ENCODE measurements around the gene METTL25B. TPM values are rescaled to one million over a fixed set of nuclear protein-coding genes. Genes with fewer than 3 reads are reported as not detected.

Gene METTL25B
- total and polyA plus RNA-seq, 10 of the 15 experiments (the other 5 are each of a cell fraction or from before 2014, with no cell fraction given), result 5.9 to 25.2 (median 13.5) TPM

DNA sequence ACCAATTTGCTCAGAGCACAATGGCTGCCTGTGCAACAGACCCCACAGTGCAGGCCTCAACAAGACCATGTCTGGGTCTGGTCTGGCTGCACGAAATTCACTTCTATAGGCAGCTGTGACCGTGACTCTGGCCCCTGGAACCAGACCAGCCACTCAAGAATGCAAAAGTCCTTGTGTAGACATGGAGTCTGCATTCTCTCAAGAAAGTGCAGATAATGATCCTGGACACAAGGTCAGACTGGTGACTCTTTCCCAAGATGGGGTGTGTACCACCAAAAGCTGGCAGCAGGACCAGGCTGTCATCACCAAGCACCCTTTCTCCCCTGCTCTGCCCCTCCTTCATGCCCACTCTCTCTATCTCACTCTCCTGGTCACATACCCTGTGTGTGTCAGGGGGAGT lies 7.1 kb upstream of the METTL25B start (continued):
- TF ChIP-seq, protein P1, sequence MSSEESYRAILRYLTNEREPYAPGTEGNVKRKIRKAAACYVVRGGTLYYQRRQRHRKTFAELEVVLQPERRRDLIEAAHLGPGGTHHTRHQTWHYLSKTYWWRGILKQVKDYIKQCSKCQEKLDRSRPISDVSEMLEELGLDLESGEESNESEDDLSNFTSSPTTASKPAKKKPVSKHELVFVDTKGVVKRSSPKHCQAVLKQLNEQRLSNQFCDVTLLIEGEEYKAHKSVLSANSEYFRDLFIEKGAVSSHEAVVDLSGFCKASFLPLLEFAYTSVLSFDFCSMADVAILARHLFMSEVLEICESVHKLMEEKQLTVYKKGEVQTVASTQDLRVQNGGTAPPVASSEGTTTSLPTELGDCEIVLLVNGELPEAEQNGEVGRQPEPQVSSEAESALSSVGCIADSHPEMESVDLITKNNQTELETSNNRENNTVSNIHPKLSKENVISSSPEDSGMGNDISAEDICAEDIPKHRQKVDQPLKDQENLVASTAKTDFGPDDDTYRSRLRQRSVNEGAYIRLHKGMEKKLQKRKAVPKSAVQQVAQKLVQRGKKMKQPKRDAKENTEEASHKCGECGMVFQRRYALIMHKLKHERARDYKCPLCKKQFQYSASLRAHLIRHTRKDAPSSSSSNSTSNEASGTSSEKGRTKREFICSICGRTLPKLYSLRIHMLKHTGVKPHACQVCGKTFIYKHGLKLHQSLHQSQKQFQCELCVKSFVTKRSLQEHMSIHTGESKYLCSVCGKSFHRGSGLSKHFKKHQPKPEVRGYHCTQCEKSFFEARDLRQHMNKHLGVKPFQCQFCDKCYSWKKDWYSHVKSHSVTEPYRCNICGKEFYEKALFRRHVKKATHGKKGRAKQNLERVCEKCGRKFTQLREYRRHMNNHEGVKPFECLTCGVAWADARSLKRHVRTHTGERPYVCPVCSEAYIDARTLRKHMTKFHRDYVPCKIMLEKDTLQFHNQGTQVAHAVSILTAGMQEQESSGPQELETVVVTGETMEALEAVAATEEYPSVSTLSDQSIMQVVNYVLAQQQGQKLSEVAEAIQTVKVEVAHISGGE (CRISPR knock-in tag; IDR thresholded peaks at IDR 0.05), result no peak
- no peak for TF ChIP-seq ZNF24 (IDR thresholded peaks at IDR 0.05)
- TF ChIP-seq, protein P2, sequence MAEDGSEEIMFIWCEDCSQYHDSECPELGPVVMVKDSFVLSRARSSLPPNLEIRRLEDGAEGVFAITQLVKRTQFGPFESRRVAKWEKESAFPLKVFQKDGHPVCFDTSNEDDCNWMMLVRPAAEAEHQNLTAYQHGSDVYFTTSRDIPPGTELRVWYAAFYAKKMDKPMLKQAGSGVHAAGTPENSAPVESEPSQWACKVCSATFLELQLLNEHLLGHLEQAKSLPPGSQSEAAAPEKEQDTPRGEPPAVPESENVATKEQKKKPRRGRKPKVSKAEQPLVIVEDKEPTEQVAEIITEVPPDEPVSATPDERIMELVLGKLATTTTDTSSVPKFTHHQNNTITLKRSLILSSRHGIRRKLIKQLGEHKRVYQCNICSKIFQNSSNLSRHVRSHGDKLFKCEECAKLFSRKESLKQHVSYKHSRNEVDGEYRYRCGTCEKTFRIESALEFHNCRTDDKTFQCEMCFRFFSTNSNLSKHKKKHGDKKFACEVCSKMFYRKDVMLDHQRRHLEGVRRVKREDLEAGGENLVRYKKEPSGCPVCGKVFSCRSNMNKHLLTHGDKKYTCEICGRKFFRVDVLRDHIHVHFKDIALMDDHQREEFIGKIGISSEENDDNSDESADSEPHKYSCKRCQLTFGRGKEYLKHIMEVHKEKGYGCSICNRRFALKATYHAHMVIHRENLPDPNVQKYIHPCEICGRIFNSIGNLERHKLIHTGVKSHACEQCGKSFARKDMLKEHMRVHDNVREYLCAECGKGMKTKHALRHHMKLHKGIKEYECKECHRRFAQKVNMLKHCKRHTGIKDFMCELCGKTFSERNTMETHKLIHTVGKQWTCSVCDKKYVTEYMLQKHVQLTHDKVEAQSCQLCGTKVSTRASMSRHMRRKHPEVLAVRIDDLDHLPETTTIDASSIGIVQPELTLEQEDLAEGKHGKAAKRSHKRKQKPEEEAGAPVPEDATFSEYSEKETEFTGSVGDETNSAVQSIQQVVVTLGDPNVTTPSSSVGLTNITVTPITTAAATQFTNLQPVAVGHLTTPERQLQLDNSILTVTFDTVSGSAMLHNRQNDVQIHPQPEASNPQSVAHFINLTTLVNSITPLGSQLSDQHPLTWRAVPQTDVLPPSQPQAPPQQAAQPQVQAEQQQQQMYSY (CRISPR knock-in tag; IDR thresholded peaks at IDR 0.05), result no peak
- no peak for TF ChIP-seq ASH2L (IDR thresholded peaks at IDR 0.05; ENCODE audit: borderline replicate concordance, low read depth)

All from GM12878 (cell line).